Measurements from ENCODE around the gene KIF26A.

KIF26A gene

DNA sequence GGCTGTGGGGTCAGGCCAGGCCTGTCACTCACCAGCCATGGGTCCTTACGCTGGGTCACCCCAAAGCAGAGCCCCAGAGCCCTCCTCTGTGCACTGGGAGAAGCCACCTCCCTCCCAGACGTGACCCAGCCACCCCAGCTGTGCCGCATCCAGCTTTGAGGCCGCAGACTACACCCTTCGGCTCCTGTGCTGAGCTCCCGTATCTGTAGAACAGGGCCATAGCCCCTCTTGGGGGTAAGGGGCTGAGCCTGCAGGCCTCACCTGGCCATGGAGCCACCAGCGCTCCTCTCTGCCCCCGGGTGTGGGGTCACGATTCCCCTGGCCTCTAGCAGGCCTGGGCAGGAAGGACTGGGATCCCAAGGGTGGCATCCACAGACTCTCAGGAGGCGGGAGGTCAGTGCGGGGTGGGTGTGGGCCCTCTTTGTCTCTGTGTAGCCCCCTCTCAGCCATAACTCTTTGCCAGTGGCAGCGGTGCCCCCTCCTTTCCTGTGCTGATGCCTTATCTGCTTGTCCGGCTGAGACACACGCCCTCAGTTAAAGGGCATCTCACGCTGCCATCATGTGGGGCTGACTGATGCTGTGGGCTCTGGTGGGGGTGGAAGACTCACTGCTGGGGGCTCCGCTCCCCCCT, 36.6 kb upstream of the KIF26A start:
- no peak for DNase-seq

DNA sequence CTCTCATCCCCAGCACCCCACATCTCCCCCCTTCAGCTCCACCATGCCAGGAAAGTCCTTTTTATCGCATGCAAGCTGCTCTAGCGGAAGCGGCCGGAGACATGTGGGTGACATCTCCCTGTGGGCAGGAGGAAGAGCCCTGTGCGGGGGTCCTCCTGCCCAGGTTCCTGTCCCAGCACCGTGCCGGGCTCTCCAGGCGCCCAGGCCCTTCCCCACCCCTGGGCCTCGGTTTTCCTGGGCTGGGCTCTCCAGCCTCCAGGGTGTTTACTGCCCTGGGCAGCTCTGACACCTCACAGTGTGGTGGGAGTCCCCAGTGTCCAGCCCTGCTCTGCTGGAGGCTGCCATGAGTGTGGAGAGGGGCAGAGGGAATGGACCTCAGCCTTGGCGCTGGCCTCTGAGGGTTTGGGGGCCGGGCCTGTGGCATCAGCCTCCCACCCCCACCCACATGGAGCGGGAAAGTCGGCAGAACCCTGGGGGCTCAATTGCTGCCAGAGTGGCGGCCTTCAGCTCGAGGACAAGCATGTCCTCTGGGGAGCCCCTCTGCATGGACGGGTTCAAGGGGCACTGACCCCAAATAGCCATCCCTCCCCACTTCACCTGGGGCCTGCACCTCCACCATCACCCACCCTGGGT, 36.0 kb upstream of the KIF26A start:
- DNase-seq = no peak

DNA sequence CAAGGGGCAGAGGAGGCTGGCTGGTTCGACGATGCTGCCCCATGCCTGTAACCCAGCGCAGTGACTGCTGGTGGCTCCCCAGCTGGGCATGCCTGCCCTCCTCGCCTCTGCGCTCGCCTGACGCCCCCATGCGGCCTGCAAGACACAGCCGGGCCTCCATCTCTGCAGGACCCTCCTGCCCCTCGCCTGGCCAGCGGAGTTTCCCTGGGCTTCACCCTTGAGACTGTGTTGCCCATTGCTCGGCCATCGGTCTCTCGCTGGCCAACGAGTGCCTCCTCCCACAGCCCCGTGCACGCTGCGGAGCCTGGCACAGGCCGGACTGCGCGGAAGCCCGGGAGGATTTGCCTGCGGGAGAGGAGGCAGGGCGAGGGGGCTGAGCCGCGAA, 35.3 kb upstream of the KIF26A start:
- DNase-seq = no peak

DNA sequence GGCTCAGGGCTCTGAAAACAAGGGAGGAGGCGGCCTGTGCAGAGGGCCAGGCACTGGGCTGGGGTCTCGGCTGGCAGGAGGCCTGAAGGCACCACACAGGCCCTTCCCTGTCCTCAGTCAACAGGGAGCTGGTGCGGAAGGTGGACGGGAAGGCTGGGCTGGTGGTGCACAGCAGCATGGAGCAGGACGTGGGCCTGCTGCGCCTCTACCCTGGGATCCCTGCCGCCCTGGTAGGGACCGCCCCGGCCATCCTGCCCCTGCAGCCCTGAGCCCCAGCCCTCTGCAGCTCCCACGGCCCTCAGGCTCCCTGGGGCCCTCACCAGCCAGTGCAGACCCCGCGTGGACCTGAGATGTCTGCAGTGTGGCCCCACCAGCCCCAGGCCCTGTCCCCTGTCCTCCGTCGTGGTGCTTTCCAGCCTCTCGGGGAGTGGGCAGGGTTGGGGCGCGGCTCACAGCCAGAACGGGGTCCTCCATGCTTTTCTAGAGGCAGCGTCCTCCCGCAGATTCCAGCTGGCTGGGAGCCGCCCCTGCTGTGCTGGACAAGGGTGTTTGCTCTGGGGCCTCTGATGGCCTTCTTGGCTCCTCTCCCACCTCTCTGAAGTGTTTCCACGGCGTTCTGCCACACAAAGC, 34.8 kb upstream of the KIF26A start:
- no peak for DNase-seq

DNA sequence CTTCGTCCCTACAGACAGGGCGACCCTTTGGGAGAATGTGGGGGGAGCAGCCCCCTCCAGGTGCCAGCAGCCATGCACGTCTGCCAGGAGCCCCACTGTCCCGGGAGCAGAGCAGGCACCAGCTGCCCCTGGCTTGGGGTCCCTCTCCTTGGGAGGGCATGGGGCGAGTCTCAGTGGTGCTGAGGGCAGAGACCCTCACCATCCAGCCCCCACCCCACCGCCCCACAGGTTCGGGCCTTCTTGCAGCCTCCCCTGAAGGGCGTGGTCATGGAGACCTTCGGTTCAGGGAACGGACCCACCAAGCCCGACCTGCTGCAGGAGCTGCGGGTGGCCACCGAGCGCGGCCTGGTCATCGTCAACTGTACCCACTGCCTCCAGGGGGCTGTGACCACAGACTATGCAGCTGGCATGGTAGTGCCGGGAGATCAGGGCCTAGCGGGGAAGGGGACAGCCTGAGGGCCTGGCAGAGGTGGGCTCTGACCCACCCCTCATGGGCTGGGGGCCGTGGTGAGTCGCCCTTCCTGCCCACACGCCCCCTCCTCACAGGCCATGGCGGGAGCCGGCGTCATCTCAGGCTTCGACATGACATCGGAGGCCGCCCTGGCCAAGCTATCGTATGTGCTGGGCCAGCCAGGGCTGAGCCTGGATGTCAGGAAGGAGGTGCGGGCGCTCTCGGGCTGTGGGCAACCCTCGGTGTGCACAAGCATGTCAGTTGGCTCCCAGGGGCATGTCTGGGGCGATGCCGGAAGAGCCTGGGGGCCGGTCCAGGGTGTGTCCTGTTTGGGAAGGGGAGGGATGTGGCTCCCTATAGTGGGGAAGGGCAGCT, 34.1 kb upstream of the KIF26A start:
- no peak for DNase-seq

DNA sequence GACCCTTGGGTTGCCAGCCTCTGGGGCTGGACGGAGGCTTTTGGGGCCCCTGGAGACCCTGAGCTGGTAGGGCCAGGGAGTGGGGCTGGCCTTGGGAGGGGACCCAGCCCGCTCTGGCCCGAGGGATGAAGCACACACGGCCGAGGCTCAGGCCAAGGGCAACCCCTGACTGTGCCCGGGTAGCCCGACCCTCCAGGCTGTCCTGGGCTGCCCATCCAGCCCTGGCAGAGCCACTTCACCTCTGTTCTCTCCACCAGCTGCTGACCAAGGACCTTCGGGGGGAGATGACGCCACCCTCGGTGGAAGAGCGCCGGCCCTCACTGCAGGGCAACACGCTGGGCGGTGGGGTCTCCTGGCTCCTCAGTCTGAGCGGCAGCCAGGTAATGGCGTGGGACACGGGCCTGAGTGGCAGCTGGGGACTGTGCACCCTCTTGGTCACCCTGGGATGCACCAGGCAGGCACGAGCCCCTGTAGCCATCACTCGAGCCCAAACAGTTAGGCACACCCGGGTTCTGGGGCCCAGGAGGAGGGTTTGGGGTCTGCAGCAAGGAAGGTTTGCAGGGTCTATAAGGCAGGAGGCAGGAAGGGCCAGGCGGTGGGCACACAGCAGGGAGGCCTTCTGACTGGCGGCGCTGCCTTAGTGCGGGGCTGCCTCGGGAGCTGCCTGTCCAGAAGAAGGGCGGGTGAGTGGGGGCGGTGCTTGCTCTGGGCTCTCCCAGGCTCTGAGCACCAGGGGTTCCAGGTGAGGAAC, 33.1 kb upstream of the KIF26A start:
- no peak for DNase-seq

DNA sequence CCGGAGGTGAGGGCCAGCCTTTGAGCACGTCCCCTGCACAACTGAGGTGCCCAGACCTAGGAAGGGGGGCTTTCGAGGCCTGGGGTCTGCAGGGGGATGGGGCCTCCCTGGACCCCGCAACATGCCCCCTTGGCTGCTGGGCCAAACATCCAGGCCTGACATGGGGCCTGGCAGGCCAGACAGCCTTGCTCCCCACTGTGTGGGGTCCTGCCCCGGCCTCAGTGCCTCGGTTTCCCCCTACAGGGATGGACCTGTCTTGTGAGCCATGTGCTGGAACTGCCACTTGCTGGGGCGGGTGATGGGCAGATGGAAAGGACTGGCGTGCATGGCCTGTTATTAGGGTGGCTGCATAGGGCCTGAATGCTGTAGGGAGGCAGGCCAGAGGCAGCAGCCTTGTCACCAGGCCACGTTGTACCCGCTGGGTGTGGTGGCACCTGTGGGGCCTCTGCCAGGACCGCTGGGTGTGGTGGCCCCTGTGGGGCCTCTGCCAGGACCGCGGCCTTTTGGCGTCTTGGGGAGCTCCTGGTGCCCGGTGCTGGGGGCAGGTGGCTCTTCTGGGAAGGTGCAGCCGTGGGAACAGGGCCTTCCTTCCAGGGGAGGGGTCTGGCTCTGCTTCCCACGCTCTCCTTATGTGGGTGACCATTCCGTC, 32.4 kb upstream of the KIF26A start:
- DNase-seq = no peak

DNA sequence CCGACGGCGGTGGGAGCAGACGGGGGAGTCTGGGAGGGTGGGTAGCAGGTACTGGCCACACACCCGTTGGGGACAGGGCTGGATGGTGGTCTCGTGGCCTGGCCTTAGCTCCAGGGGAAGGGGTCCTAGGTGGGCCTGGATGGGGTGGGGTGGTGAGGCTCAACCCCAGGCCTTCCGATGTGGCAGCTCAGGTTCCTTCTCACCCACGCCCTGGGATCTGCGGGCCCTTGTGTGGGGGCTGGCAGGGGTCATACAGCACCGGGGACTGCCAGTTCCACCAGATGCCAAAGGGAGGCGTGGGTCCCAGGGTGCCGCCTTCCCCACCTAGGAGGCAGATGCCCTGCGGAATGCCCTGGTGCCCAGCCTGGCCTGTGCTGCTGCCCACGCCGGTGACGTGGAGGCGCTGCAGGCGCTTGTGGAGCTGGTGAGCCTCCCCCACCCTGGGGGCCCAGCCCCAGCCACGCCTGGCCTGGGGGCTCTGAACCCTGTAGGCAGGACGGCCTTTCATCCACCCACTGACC, 31.9 kb upstream of the KIF26A start:
- DNase-seq = no peak

DNA sequence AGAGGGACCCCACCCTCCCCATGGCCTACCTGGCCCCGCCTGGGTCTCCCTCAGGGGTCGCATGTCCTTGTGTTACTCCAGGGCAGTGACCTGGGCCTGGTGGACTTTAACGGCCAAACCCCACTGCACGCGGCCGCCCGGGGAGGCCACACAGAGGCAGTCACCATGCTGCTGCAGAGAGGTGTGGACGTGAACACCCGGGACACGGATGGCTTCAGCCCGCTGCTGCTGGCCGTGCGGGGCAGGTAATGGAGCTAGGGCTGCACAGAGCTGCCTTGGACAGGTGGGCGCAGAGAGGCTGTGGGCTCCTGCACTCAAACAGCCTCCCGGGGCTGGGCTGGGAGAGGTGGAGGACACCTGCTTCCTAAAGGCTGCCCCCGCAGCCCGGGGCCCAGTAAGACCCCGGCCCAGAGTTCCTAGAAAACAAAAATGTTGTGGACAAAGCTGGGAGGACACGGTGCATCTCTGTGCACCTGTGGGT, 31.2 kb upstream of the KIF26A start:
- no peak for DNase-seq

DNA sequence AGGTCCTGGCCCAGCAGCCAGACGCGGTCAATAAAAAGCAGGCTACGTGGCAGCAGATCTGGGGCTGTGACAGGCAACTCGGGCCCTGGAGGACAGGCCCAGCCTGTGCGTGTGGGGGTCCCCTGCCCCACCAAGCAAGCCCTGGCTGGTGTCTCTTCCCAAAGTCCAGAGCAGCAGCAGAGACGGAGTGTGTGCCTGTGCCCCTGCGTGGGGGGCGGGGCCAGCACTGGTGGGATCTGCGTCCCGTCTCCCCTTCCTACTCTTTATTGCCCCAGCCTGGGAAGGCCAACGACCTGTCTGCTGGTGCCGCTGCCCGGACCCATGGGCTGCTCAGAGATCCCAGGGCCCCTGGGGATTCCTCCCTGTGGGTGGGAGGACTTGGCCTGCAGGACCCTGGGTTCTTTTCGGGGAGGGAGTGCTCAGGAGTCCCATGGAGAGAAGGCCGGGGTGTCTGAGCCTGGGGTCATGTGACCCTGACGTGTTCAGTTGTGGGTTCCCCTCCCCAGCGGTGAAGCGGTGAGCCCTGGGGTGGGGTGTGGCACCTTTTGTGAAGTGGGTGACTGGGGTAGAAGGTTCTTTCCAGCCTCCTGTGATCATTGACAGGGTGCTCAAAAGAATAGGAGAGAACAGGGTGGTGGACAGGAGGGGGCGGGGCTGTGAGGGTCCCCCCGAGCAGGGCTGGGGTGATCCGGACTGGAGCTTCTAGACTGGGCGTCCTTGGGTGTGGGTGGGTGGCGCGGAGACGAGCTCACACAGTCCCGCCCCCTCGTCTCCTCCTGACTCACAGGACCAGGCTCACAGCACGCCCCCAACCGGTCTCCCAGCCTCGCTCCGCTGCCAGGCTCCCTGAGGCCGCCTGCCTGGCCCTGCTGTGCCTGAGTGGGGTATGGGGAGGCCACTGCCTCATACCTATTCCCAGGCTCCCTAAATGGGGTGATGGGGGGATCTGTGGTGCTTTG, 30.5 kb upstream of the KIF26A start:
- no peak for DNase-seq

DNA sequence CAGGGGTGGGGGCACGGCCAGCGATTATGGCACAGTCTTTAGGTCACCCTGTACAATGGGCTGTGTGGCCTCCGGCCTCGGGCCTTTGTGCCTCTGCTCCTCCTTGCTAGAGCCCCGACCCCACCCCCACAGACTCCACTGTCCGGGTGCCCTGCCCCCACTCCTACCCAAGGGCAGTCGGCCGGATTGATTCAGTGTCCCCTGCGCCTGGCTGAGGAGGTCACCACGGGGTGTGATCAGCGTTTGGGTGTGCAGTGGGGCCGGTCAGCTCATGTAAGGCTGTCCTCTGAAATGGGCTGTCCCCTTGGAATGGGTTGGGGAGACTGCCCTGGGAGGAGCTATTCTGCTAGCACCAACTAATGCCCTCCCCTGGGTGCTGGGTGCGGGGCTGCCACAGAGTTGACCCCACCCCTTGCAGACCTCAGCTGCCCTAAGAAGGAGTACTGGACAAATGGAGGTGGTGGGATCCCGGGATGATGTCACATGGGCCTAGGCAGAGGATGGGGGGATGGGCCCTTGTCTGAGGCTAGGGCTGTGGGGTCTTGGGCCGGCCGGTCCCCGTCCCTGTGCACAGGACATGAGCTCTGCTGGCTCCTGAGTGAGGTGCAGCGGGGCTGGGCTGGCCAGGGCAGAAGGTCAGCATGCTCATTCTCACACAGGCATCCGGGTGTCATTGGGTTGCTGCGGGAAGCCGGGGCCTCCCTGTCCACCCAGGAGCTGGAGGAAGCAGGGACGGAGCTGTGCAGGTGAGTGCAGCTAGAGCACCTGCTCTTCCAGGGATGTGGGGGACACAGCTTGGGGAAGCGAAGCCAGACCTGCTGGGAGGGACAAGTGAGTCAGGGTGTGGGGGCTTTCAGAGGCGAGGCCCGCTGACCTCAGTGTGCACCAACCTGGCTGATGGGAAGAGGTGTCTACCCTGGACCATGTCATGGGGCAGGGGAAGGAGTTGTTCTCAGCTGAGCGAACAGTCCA, 29.5 kb upstream of the KIF26A start:
- no peak for DNase-seq

DNA sequence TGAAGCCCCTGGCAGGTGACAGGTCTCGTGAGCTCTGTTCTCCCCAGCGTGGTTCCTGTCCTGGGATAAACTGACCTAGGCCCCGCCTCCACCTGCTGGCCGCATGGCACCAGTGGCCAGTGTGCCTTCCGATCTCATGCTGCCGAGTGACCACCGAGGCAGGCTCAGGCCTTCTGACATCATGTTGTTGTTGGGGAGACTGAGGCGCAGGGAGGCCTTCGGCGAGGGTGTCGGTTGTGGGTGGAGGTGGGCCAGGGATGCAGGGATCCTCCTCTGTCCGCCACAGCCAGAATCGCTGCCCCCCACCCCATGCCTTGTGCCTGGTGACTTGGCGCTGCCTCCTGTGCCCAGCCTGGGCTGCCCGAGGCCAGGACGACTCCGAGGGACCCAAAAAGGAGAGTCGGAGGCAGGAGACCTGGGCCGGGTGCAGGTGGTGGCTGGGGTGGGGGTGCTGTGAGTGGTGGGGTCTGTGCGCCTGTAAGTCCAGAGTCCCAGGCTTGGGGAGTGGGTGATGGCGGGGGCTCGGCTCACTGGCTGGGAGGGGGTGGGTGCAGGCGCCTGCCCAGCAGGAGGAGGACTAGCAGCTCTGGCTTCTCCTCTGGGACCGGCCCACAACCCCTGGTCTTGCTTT, 28.5 kb upstream of the KIF26A start:
- DNase-seq = no peak

DNA sequence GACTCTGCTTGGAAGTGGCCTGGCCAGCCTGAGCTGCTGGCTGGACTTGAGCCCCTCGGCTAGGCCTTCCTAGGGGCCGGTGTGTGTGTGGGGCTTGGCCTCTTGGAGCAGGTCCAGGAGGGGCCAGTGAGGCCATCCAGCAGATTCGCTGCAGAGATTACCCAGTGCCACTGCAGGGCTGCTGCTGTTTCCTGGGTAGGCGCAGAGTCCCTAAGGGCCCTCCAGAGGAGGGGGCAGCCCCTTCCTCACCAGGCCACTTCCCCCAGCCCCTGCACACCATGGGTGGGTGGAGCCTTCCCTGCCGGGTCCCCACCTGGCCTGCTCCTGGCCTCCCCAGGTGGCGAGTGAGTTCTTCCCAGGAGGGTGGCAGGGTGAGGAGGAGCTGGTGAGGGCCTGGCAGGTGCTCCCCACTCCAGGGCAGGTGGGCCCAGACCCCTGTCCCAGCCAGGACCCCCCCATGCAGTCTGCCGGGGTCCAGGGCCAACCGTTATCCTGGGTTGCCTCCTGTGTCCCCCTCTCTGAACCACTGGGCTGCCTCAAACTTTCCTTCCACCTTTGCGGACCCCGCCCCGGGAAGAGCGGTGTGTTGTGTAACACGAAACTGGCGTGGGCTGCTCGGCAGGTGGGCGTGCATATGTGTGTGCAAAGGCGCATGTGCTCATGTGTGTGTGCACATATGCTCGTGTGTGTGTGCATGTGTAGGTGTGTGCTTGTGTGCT, 27.7 kb upstream of the KIF26A start:
- DNase-seq = no peak

DNA sequence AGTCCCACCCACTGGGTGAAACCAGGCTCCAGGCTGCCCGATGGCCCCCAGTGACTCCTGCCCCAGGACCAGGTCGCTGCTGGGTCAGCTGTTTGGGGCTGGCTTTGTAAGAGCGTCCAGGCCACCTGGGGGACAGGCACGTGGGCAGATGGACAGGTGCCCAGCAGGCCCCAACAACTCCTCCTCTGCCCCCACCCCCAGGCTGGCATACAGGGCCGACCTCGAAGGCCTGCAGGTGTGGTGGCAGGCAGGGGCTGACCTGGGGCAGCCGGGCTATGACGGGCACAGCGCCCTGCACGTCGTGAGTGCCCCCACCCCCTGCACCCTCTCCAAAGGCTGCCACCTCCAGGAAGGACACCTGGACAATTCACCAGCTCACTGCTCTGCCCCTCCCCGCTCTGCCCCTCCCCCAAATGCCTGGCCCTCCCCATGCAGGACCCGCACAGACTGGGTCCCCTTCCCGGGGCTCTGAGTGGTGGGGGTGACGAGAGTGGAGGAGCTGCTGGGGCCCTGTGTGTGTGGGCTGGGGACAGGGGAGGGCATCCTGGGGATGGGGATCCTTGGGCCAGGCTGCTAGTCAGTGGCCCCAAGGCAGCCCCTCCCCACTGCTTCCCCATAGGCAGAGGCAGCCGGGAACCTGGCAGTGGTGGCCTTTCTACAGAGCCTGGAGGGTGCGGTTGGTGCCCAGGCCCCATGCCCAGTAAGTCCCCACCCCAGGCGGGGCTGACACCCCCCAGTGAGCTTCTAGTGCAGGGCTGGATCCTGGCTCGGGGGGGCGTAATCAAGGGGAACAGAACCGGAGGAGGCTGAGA, 26.9 kb upstream of the KIF26A start:
- no peak for DNase-seq

DNA sequence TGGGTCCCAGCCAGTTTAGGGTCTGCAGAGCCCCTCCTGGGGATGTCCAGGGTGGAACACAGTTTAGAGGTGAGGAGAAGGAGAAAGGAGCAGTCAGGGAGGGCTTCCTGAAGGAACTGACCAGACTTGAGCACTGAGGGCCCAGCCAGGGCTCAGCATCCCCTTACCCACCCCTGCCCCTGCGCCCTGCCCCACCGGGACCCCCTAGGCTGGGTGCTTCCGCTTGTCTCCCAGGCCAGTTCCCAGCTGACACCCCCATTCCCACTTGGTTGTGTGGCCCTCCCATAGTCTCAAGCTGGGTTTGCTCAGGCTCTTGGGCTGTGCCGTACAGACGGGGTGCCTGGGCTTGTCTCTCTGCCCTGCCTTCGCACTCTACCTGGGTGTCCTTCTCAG, 26.3 kb upstream of the KIF26A start:
- DNase-seq = no peak

DNA sequence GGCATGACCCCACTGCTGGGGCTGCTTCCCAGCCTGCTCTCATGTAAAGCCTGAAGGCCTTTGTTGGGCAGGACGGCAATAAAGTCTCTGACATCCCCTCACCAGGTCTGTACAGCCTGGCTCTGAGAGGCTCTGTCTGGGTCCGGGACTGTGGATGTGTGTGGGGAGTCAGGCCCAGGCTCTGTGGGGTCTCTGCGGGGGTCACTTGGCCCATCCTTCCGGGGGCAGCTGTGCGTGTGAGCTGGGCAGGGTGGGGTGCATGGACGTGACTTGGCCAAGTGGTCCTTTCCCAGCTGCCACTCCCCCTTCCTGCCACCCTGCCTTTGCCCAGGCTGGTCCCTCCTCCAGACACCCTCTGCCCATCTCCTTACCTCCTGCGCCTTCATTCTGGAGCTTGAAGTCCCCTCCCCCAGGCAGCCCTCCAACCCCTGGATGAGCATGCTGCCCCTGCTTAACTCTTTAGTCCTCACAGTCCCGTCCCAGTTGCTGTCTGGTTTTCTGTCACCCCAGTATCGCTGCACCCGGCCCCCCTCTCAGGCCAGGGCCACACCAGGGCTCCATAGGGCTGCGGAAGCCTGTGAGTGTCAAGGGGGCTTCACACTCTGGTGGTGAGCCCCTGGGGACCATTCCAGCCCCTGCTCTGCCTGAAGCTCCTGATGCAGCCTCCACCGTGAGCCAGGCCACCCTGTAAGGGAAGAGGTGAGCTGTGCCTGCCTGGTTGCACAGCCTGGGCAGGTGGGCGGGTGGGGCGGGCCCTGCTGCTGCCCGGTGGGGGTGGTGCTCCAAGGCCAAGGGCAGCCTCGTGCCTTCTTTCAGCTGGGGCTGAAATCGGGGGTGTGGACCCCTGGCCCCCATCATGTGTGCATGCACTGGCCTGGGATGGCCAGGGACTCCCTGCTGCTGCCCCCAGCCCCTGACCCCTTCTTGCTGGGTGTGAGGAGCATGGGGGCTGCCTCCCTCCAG, 25.5 kb upstream of the KIF26A start:
- DNase-seq = no peak

Measured in T-helper 9 cell (primary cell).